Renal cortical epithelial cell (primary cell): ENCODE results near the gene ICE2. TPM values are rescaled to one million over a fixed set of nuclear protein-coding genes. Genes with fewer than 3 reads are reported as not detected.
A peak's percentile ranks its signal among the peaks of the same experiment; 100 is the strongest.
"Not testable (repeated sequence)": the region's sequence is repeated elsewhere in the genome, so short reads cannot be mapped to it uniquely, and the experiment has no call there.

Experiments used
- DNase-seq: peaks from one replicate; pipeline ENCODE4 v3.0.0-alpha.2; 2011; ENCODE audit warnings: low read depth
- total RNA-seq: library from RNA; depleted of rRNA; stranded (reverse); fragments of >200 nt; gene quantifications from 2 replicates; pipeline ENCODE4 v1.2.3, GENCODE V29; 2014

The ICE2 gene
- total RNA-seq, 1 donor from 2014 or later, result 52.8 TPM

DNA sequence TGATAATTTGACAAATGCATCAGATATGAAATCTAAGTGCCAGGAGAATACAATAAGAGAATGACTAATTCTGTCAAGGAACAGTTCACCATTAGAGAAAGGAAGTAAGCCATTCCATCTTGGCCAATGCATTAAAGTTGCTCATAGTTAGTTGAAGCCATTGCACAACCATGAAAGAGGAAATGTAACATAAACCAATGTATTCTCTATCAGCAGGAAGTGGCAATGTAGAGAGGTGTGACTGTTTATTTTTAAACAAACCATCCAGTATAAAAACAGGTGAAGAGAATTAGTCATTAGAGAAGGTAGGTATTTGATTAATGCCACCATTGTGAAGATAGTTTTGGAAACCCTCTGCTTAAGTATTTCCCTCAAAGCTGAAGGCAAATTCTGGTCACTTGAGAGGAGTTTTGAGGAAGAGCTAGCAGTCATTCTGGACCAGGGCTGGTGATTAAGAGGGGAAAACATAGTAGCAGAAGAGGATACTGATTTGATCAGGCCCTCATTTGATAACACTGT is 70.4 kb downstream of the ICE2 start:
- DNase-seq, result peak; percentile 92

GRCh38 chr15:60407415-60407805 is 71.5 kb downstream of the ICE2 start:
- DNase-seq, result peak; percentile 76

- no peak for DNase-seq
Measured at GRCh38 chr15:60406513-60407414, 72.2 kb downstream of the ICE2 start.

- no peak for DNase-seq
Measured at GRCh38 chr15:60405399-60405798, 73.5 kb downstream of the ICE2 start.

DNA sequence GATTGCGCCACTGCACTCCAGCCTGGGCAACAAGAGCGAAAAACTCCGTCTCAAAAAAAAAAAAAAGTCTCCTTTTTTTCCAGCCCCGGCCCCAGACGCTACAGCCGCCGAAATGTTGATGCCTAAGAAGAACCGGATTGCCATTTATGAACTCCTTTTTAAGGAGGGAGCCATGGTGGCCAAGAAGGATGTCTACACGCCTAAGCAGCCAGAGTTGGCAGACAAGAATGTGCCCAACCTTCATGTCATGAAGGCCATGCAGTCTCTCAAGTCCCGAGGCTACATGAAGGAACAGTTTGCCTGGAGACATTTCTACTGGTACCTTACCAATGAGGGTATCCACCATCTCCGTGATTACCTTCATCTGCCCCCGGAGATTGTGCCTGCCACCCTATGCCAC is 74.6 kb downstream of the ICE2 start:
- DNase-seq, result not testable (repeated sequence)

DNA sequence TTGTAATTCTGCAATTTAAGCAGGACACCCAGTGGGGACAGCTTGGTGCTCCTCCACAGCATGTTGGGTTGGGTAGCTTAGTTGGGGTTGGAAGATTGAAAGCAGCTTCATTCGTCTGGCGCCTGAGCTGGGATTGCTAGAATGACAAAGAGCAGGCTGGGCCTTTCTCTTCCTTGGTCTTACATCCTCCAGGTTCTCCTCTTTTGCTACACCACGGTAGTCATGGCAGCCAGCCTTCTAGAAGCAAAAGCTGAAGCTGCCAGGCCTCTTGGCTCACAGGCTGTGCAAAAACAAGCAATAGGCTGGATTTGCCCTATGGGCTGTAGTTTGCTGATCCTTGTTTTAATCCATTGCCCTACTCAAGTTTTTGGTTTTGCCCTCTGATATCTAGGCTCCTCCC is 78.0 kb downstream of the ICE2 start:
- DNase-seq, result no peak

DNA sequence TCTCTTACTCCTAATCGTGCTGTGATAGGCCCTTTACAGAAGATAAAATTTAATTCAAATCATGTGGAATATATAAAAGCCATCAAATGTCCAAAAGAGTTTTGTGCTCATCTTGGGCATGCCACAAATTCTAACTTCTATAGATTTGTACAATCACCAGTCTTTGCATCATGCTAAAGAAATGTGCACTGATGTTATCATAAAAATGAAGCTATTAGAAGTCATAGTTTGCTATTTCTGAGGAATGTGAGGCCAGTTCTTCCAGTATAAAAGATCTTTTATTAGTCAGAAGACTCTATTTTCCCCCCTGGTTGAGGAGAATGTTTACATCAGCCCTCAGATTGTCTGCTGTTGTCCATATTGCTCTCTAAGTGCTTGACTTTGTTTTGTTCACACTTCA is 79.0 kb downstream of the ICE2 start:
- DNase-seq, result no peak

DNA sequence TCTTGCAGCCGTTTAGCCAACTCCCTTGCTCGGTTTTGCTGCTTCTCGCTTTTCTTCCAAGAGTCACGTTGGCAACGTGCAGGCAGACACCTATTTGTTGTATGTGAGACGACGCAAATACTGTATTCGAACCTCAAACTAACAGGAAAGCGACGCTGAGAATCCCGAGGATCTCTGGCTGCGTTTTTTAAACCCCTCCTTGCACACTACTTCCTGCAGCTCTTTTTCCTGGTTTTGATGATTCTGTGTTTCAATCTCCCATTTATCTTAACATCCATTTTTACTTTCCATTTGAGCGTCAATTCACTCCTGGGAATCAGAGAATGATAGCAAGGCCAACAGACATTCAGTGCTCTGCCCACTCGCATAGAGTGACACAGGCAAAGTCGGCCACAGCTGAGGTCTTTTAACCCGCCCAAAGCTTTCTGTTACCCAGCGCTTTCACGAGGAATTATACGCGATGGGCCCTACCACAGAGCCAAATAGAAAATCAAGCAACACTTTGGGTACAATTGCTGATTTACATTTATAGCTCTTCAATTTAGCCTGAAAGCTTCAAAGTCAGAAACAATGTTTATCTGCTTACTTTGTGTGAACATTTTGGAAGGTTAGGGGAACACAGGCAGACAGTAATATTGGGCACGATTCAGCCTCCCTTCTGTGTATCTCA is 79.6 kb downstream of the ICE2 start:
- DNase-seq, result no peak

- peak; percentile 64 for DNase-seq
Measured at GRCh38 chr15:60397772-60398445, 81.0 kb downstream of the ICE2 start, which contains the start of gene ANXA2. Gene ANXA2, minus strand, starts transcription at chr15:60397986. Its CDS starts 11,911 bp downstream, at chr15:60386075.

- peak; percentile 66 for DNase-seq
Measured at GRCh38 chr15:60396958-60397771, 81.8 kb downstream of the ICE2 start.

DNA sequence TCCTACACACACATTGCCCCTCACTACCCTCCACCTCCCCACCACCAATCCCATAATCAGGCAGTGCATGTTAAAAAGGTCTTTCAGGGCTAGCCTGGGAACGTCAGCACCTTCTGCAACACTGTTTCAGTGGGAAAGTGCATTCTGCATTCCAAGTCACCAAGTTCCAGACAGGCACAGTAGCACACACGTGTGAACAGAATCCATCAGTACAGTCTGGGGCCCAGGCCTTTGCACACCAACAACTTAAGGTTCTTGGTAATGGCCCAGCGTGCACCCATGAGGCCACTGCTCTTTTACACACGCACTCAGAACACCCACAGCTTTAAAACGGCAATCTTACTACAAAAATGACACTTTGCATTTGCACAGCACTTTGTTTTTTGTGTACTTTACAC is 82.4 kb downstream of the ICE2 start:
- no peak for DNase-seq

DNA sequence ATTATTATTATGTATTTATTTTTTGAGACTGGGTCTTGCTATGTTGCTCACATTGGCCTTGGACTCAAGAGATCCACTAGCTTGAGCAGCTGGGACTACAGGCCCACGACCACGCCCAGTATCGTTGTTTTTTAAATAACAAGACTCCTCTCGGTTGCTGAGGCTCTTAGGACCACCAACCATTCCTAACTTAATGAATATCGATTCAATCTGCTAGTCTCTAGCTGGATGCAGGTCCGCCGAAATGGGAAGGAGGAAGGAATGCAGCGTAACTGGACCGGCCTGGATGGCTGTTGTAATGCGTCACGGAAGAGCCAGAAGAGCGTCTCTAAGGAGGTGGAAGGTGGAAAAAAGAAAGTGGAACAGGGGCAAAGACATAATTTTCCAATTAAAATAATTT is 82.8 kb downstream of the ICE2 start:
- no peak for DNase-seq

DNA sequence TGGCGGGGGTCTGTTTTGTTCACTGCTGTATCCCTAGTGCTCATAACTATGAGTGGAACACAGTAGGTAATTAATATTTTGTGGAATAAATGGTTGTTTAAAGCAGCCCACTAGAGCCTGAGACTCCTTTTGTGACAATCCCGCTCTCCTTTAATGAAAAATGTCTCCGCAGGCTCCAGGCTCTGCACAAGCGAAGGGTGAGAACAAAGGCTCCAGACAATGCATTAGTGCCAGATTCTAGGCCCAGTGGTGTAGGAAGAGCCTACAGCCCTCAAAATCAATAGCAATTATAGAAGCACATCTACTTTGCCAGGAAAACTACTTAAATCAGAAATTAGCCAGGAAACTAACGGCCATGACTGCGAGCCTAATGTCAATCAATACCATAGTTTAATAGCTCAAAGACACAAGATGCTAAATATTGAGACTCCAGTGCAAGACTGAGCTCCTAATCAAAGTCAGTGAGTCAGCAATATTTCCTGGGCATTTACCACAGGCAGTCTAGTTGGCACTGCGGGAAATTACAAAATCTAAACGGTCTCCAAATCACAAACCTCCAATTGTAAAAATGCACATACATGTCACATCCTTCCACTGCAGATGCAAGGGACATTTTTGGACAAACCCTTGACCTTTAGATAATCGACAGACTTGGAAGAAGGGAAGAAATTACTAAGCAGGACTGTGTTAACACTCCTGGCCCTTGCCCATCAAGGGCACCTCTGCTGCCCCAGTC is 83.5 kb downstream of the ICE2 start:
- no peak for DNase-seq

DNA sequence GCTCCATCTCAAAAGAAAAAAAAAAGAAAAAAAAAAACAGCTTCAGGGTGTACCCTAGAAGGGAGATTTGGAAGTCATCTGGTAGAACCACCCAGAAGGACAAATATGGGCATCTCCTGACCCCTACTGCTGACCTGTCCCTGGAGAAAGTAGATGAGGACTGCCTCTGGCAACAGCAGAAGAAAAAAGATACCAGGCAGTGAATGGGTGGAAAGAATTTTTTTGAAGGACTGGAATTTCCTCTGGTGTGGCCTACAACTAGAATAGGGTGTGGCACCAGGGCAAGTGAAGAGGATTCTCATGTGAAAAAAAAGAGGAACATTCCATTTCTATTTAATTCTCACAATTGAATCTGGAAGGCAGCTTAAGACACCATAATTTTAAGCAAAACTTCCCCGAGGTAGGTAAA is 84.2 kb downstream of the ICE2 start:
- no peak for DNase-seq

DNA sequence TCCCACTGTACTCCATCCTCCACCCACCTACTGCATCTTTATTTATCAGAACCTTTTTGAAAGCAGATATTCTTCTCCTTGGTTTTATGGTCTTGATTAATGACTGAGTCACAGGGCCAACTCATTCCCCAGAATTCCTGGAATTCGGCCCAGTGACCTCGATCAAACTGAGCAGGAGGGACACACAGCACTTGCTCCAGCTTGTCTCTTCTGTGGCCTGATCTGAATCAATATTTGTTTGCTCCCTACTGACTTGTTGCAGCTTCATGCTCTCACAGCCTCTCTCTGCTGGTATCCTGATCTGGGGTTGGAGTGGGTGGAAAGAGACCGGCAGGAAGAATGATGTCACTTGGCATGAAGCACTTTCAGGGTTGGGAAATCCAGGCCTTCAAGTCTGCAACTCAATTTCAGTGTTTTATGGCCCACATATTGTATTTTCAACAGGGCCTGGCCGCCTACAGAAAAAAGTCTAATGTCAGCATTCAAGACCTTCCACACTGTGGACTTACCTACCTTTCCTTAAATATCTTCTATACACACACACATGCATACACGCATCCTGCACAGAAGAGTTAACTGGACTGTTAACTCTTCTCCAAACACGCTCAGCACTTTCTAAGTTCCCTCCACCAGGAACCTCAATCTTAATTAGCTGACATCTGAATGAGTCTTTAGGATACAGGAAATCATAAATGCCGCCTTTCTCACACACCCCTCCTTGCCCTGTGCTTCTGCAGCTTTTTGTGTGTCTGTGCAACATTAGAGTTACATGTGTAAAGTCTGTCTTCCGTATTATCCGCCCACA is 85.8 kb downstream of the ICE2 start:
- DNase-seq, result peak; percentile 99

- peak; percentile 92 for DNase-seq
Measured at GRCh38 chr15:60392601-60392985, 86.3 kb downstream of the ICE2 start.

GRCh38 chr15:60391722-60392315 is 87.1 kb downstream of the ICE2 start:
- DNase-seq, result no peak

DNA sequence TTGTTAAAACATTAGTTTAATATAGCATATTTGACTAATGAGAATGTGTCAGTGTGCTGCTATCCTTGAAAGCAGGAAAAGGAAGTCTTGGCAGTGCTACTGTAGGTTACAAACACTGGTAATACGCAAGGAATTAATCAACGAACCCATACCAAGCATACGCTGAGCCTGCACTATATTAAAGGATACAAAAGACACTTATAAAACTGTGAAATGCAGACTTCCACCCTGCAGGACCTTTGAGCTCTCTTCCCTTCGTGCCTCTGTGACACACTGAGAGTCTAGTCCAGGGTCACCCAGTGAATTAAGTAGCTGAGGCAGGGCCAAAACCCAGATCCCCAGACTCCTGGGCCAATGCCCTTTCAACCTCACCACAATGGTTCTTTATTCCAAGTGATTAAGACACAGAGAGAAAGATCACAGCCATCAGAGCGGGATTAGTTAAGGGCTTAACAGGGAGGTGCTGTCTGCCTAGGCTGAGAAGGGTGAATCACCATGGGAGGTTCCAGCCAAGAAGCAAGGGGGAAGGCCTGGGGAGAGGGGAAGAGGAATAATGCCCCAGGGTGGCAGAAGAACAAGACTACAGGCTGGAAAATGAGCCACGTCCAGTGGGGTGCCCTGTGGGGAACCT is 88.0 kb downstream of the ICE2 start:
- DNase-seq, result peak; percentile 93

DNA sequence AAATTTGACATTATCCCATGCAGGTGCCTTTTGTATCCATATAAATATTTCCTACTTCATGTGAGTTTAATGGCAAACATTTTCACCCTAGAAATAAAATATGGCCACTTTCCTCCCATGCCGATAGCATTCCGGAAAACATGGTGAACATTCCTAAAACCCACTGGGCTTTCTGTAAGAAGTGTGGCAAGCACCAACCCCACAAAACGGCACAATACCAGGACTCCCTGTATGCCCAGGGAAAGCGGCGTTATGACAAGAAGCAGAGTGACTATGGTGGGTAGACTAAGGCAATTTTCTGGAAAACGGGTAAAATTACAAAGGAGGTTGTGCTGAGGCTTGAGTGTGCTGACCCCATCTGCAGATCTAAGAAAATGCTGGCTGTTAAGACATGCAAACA is 88.7 kb downstream of the ICE2 start:
- no peak for DNase-seq
